Measurements from ENCODE around the gene FXYD7. TPM values are rescaled to one million over a fixed set of nuclear protein-coding genes. Genes with fewer than 3 reads are reported as not detected.
A peak's percentile ranks its signal among the peaks of the same experiment; 100 is the strongest.

Gene FXYD7
- total and polyA plus RNA-seq, 2 of the 13 experiments (the other 11 are each of a cell fraction or from before 2014, with no cell fraction given), result 0.55 TPM; not detected in 1

DNA sequence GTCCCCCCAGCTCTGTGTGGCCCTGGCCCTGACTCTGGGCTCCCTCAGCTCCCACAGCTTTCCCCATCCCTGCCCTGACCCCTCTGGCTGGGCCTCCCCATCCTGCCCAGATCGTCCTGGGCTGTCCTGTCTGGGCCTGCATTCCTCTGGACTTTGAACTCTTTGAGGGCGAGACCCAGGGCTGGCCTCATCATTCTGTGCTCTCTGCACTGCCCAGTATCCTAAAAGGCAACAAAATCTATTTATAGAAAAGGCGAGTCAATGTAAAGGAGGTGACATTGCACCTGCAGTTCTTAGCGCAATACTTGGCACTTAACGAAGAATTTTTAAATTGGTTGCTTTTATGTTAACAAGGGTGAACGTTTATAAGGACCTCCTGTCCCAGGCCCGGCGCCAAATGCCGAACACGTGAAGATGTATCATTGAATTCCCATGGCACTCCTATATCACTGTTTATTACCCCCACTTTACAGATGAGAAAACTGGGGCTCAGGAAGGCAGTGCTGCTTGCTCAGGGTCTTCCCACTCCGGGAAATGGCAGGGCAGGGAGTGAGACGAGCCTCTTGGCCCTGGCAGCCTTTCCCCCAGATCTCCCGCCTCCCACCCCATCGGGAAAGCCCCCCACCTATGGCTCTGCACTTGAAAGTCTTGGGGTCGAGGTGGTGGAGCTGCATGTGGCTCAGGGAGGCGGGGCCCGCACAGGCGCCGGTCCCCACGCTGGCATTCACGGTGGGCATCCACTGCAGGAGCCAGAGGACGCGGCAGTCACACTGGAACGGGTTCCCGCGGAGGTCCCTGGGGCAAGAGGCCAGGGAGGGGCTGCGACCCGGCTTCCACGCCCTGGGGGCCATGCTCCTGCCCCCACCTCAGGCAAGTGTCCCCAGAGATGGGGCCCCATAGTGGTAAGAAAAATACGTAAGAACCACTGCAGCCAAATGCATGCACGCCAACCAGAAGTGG lies 12.0 kb upstream of the FXYD7 start (continued):
- TF ChIP-seq, protein P1, sequence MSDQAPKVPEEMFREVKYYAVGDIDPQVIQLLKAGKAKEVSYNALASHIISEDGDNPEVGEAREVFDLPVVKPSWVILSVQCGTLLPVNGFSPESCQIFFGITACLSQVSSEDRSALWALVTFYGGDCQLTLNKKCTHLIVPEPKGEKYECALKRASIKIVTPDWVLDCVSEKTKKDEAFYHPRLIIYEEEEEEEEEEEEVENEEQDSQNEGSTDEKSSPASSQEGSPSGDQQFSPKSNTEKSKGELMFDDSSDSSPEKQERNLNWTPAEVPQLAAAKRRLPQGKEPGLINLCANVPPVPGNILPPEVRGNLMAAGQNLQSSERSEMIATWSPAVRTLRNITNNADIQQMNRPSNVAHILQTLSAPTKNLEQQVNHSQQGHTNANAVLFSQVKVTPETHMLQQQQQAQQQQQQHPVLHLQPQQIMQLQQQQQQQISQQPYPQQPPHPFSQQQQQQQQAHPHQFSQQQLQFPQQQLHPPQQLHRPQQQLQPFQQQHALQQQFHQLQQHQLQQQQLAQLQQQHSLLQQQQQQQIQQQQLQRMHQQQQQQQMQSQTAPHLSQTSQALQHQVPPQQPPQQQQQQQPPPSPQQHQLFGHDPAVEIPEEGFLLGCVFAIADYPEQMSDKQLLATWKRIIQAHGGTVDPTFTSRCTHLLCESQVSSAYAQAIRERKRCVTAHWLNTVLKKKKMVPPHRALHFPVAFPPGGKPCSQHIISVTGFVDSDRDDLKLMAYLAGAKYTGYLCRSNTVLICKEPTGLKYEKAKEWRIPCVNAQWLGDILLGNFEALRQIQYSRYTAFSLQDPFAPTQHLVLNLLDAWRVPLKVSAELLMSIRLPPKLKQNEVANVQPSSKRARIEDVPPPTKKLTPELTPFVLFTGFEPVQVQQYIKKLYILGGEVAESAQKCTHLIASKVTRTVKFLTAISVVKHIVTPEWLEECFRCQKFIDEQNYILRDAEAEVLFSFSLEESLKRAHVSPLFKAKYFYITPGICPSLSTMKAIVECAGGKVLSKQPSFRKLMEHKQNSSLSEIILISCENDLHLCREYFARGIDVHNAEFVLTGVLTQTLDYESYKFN (CRISPR knock-in tag; conservative IDR thresholded peaks at IDR 0.05), result peak; percentile 93
- no peak for TF ChIP-seq ZNF224 (CRISPR knock-in tag; IDR thresholded peaks at IDR 0.05)
- no peak for TF ChIP-seq SRF (IDR thresholded peaks at IDR 0.05; ENCODE audit: low read depth, low read length)
- peak; percentile 43 for TF ChIP-seq RBFOX2 (IDR thresholded peaks at IDR 0.05; ENCODE audit: low read depth, low read length)
- TF ChIP-seq, protein P2, sequence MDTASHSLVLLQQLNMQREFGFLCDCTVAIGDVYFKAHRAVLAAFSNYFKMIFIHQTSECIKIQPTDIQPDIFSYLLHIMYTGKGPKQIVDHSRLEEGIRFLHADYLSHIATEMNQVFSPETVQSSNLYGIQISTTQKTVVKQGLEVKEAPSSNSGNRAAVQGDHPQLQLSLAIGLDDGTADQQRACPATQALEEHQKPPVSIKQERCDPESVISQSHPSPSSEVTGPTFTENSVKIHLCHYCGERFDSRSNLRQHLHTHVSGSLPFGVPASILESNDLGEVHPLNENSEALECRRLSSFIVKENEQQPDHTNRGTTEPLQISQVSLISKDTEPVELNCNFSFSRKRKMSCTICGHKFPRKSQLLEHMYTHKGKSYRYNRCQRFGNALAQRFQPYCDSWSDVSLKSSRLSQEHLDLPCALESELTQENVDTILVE (CRISPR knock-in tag; IDR thresholded peaks at IDR 0.05), result no peak
- TF ChIP-seq, protein P3, sequence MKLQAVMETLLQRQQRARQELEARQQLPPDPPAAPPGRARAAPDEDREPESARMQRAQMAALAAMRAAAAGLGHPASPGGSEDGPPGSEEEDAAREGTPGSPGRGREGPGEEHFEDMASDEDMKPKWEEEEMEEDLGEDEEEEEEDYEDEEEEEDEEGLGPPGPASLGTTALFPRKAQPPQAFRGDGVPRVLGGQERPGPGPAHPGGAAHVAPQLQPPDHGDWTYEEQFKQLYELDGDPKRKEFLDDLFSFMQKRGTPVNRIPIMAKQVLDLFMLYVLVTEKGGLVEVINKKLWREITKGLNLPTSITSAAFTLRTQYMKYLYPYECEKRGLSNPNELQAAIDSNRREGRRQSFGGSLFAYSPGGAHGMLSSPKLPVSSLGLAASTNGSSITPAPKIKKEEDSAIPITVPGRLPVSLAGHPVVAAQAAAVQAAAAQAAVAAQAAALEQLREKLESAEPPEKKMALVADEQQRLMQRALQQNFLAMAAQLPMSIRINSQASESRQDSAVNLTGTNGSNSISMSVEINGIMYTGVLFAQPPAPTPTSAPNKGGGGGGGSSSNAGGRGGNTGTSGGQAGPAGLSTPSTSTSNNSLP (IDR thresholded peaks at IDR 0.05; ENCODE audit: low read depth, low read length), result no peak
- peak in 1 of 2 experiments; percentile 47; a peak in 1 of 4 replicates for TF ChIP-seq NR2F1 (CRISPR knock-in tag; IDR thresholded peaks at IDR 0.05)
- TF ChIP-seq PHB2 (IDR thresholded peaks at IDR 0.05; ENCODE audit: partially characterized antibody), result no peak
- no peak for TF ChIP-seq PLRG1 (conservative IDR thresholded peaks at IDR 0.05)
- TF ChIP-seq, protein P4, sequence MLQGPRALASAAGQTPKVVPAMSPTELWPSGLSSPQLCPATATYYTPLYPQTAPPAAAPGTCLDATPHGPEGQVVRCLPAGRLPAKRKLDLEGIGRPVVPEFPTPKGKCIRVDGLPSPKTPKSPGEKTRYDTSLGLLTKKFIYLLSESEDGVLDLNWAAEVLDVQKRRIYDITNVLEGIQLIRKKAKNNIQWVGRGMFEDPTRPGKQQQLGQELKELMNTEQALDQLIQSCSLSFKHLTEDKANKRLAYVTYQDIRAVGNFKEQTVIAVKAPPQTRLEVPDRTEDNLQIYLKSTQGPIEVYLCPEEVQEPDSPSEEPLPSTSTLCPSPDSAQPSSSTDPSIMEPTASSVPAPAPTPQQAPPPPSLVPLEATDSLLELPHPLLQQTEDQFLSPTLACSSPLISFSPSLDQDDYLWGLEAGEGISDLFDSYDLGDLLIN (CRISPR knock-in tag; IDR thresholded peaks at IDR 0.05; ENCODE audit: borderline replicate concordance), result no peak
- TF ChIP-seq ZFAT (CRISPR knock-in tag; conservative IDR thresholded peaks at IDR 0.05), result no peak
- TF ChIP-seq ZNF556 (CRISPR knock-in tag; IDR thresholded peaks at IDR 0.05; ENCODE audit: borderline replicate concordance), result no peak
- TF ChIP-seq ZKSCAN5 (CRISPR knock-in tag; IDR thresholded peaks at IDR 0.05), result peak; percentile 91
- no peak for TF ChIP-seq MATR3 (CRISPR knock-in tag; IDR thresholded peaks at IDR 0.05)
- TF ChIP-seq FOXC1 (CRISPR knock-in tag; IDR thresholded peaks at IDR 0.05; ENCODE audit: borderline replicate concordance), result no peak
- TF ChIP-seq ZNF530 (CRISPR knock-in tag; IDR thresholded peaks at IDR 0.05; ENCODE audit: low read depth), result no peak
- TF ChIP-seq, protein P5, sequence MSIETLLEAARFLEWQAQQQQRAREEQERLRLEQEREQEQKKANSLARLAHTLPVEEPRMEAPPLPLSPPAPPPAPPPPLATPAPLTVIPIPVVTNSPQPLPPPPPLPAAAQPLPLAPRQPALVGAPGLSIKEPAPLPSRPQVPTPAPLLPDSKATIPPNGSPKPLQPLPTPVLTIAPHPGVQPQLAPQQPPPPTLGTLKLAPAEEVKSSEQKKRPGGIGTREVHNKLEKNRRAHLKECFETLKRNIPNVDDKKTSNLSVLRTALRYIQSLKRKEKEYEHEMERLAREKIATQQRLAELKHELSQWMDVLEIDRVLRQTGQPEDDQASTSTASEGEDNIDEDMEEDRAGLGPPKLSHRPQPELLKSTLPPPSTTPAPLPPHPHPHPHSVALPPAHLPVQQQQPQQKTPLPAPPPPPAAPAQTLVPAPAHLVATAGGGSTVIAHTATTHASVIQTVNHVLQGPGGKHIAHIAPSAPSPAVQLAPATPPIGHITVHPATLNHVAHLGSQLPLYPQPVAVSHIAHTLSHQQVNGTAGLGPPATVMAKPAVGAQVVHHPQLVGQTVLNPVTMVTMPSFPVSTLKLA (IDR thresholded peaks at IDR 0.05), result no peak
- no peak for TF ChIP-seq SMAD1 (CRISPR knock-in tag; IDR thresholded peaks at IDR 0.05; ENCODE audit: borderline replicate concordance, low read depth)
- no peak for TF ChIP-seq KAT8 (CRISPR knock-in tag; IDR thresholded peaks at IDR 0.05)
- no peak for TF ChIP-seq ZIK1 (CRISPR knock-in tag; IDR thresholded peaks at IDR 0.05; ENCODE audit: borderline replicate concordance, low read depth)

Data from HepG2 (cell line).